GM23338 (cell line): ENCODE results near the gene LRIT2.

ENCODE experiments used
- CTCF ChIP-seq, 2 experiments: fragments of 200-600 bp in 1 of 2; sonication (generic) in 1 of 2; conservative IDR thresholded peaks; 2 replicates each; pipeline versions ENCODE4 v1.5.1 to v1.6.1; 2016 to 2017; ENCODE audit warnings: antibody characterized with exemption in 2 of 2, low read depth in 2 of 2, mild to moderate bottlenecking in 2 of 2, moderate library complexity in 1 of 2
- EZH2 ChIP-seq: fragments of 200-600 bp; sonication (generic); IDR thresholded peaks from one replicate; pipeline ENCODE4 v1.8.0; 2017; ENCODE audit warnings: antibody characterized with exemption, mild to moderate bottlenecking, low read depth; ENCODE audit not compliant: unreplicated experiment
- POLR2AphosphoS5 ChIP-seq: IDR thresholded peaks from 2 replicates; pipeline ENCODE4 v1.6.1; 2016; ENCODE audit warnings: antibody characterized with exemption, low read depth
- ZNF114 ChIP-seq: fragments of 250-450 bp; sonication (Bioruptor Pico); IDR thresholded peaks from 2 replicates; pipeline ENCODE4 v1.5.0; 2020; ENCODE audit warnings: mild to moderate bottlenecking, moderate library complexity

- TF ChIP-seq ZNF114 (CRISPR knock-in tag) (no peak), CTCF (conservative IDR thresholded peaks at IDR 0.05; ENCODE audit: low read depth in 2 of 2) (peak; percentile 87 to 99), POLR2AphosphoS5 (no peak), EZH2 (no peak)
These were observed 39.3 kb upstream of the LRIT2 start for GRCh38 chr10:84264611-84265141.
